Common myeloid progenitor, CD34-positive (primary cell): ENCODE results near the gene IL5RA.

Experiments
- CTCF ChIA-PET: fragments of 350-600 bp; sonication (Branson Sonifier 250); formaldehyde crosslinking; loops from one replicate; lab custom pipeline; 2021; ENCODE audit warnings: antibody characterized with exemption; lab: Charles Lee
- POLR2A ChIA-PET: fragments of 350-600 bp; sonication (Branson Sonifier 250); formaldehyde crosslinking; loops from one replicate; lab custom pipeline; 2021; ENCODE audit warnings: antibody characterized with exemption; lab: Charles Lee
- DNase-seq, 3 donors: peaks; one replicate each; pipeline versions ENCODE4 v3.0.0 to v3.0.0-alpha.2; 2013
- H3K27ac ChIP-seq, 2 experiments: 1 replicate in 1 of 2; 2 replicates in 1 of 2; pipeline ENCODE4 v1.7.0; 2013; ENCODE audit warnings: inconsistent platforms in 2 of 2, low read length in 2 of 2, mild to moderate bottlenecking in 2 of 2, low read depth in 1 of 2, moderate library complexity in 1 of 2; ENCODE audit not compliant: severe bottlenecking in 2 of 2, insufficient read depth in 1 of 2, poor library complexity in 1 of 2
- H3K27me3 ChIP-seq, 5 experiments: replicated peaks in 2 of 5; 1 replicate in 3 of 5; 2 replicates in 2 of 5; pipeline versions ENCODE4 v1.6.1 to v1.7.0; 2013; ENCODE audit warnings: low read length in 4 of 5, mild to moderate bottlenecking in 2 of 5, moderate library complexity in 2 of 5, inconsistent platforms in 1 of 5; ENCODE audit not compliant: insufficient read depth in 5 of 5, control insufficient read depth in 4 of 5
- H3K36me3 ChIP-seq, 4 experiments: 1 replicate in 2 of 4; 2 replicates in 2 of 4; pipeline versions ENCODE4 v1.6.1 to v1.7.0; 2013; ENCODE audit warnings: low read length in 3 of 4, control low read depth in 1 of 4, mild to moderate bottlenecking in 1 of 4; ENCODE audit not compliant: control insufficient read depth in 4 of 4, insufficient read depth in 4 of 4
- H3K4me1 ChIP-seq, 4 experiments: 1 replicate in 3 of 4; 2 replicates in 1 of 4; pipeline versions ENCODE4 v1.6.1 to v1.7.1; 2013; ENCODE audit warnings: low read length in 3 of 4, mild to moderate bottlenecking in 3 of 4, control low read depth in 1 of 4, inconsistent platforms in 1 of 4, moderate library complexity in 1 of 4; ENCODE audit not compliant: control insufficient read depth in 4 of 4, insufficient read depth in 4 of 4; ENCODE audit errors: control extremely low read depth in 1 of 4
- H3K4me3 ChIP-seq, 7 experiments: 1 replicate in 4 of 7; 2 replicates in 3 of 7; pipeline versions ENCODE4 v1.5.1 to v1.7.0; 2013; ENCODE audit warnings: mild to moderate bottlenecking in 7 of 7, low read length in 6 of 7, moderate library complexity in 6 of 7, inconsistent platforms in 2 of 7, low read depth in 2 of 7, control low read depth in 1 of 7; ENCODE audit not compliant: insufficient read depth in 4 of 7, control insufficient read depth in 1 of 7; ENCODE audit errors: extremely low read depth in 1 of 7
- H3K9me3 ChIP-seq, 5 experiments: 1 replicate in 4 of 5; 2 replicates in 1 of 5; pipeline versions ENCODE4 v1.6.1 to v1.7.1; 2013; ENCODE audit warnings: low read length in 4 of 5, mild to moderate bottlenecking in 2 of 5, inconsistent platforms in 1 of 5, low read depth in 1 of 5, moderate library complexity in 1 of 5; ENCODE audit not compliant: control insufficient read depth in 4 of 5, insufficient read depth in 2 of 5; ENCODE audit errors: control extremely low read depth in 1 of 5
- WGBS: methylation state at CpG from one replicate; pipeline ENCODE4 v1.1.5; 2013; ENCODE audit not compliant: insufficient coverage; 5-methylcytosine and 5-hydroxymethylcytosine counted together

IL5RA gene

GRCh38 chr3:3125977-3126376, 15.8 kb upstream of the IL5RA start:
- no peaks in the 10 kb centered on the region for H3K27me3 ChIP-seq
- over 99% methylated on average over 15 of the region's 24 CpGs for WGBS
- H3K27ac ChIP-seq, result peak overlapping the region; percentile 85 to 94
- peaks cover 8 to 18% (median 16%) of the 10 kb centered on the region in 4 experiments for H3K4me1 ChIP-seq
- DNase-seq, result no peak
- peaks cover 0 to 2% (median 0%) of the 10 kb centered on the region in 5 experiments for H3K9me3 ChIP-seq
- peaks cover 9 to 26% (median 17%) of the 10 kb centered on the region in 4 experiments for H3K36me3 ChIP-seq
- CTCF ChIA-PET, result no interaction called here
- POLR2A ChIA-PET, result no interaction called here
- peak overlapping the region in 6 of 7 experiments; percentile 79 to 91 (median 81) for H3K4me3 ChIP-seq

- Histone ChIP-seq H3K9me3 (no peaks in the 10 kb centered on the region), H3K27me3 (no peaks in the 10 kb centered on the region), H3K4me1 (no peaks in the 10 kb centered on the region), H3K36me3 (no peaks in the 10 kb centered on the region), H3K27ac (no peak overlapping the region), H3K4me3 (no peak overlapping the region)
- POLR2A ChIA-PET, result no interaction called here
- WGBS, result 84% methylated on average over 4 of the region's 4 CpGs
- CTCF ChIA-PET, result no interaction called here
- DNase-seq, result peak in 2 of 3 donors; percentile 26 to 28
These were observed 9.2 kb upstream of the IL5RA start for GRCh38 chr3:3119393-3119851.

- no peak overlapping the region for H3K4me3 ChIP-seq
- no peaks in the 10 kb centered on the region for H3K9me3 ChIP-seq
- no peaks in the 10 kb centered on the region for H3K4me1 ChIP-seq
- POLR2A ChIA-PET, result no interaction called here
- CTCF ChIA-PET, result no interaction called here
- no peak for DNase-seq
- H3K27me3 ChIP-seq, result no peaks in the 10 kb centered on the region
- no peak overlapping the region for H3K27ac ChIP-seq
- no peaks in the 10 kb centered on the region for H3K36me3 ChIP-seq
- no CpG with 5 or more reads among the region's 2 CpGs for WGBS
These were observed 7.5 kb upstream of the IL5RA start for GRCh38 chr3:3117651-3118050.

- POLR2A ChIA-PET, result no interaction called here
- Histone ChIP-seq H3K27ac (no peak overlapping the region), H3K27me3 (no peaks in the 10 kb centered on the region), H3K4me1 (peaks cover 0 to 2% (median 0%) of the 10 kb centered on the region in 4 experiments), H3K4me3 (no peak overlapping the region), H3K36me3 (no peaks in the 10 kb centered on the region), H3K9me3 (no peaks in the 10 kb centered on the region)
- no peak for DNase-seq
- WGBS, result 100% methylated on average over 1 of the region's 4 CpGs
- CTCF ChIA-PET, result no interaction called here
These were observed 3.0 kb upstream of the IL5RA start for GRCh38 chr3:3113042-3113709.

GRCh38 chr3:3110749-3111361, 681 bp upstream of the IL5RA start:
- H3K27ac ChIP-seq, result no peak overlapping the region
- no peaks in the 10 kb centered on the region for H3K27me3 ChIP-seq
- H3K4me1 ChIP-seq, result peaks cover 0 to 2% (median 0%) of the 10 kb centered on the region in 4 experiments
- no peaks in the 10 kb centered on the region for H3K9me3 ChIP-seq
- H3K36me3 ChIP-seq, result no peaks in the 10 kb centered on the region
- POLR2A ChIA-PET, result no interaction called here
- CTCF ChIA-PET, result no interaction called here
- DNase-seq, result peak in 2 of 3 donors; percentile 45 to 61
- 55% methylated on average over 5 of the region's 7 CpGs for WGBS
- no peak overlapping the region for H3K4me3 ChIP-seq

GRCh38 chr3:3109407-3110298, 521 bp downstream of the IL5RA start:
- peak overlapping the region in 1 of 7 experiments; percentile 10 for H3K4me3 ChIP-seq
- H3K27me3 ChIP-seq, result no peaks in the 10 kb centered on the region
- H3K36me3 ChIP-seq, result no peaks in the 10 kb centered on the region
- peaks cover 0 to 2% (median 0%) of the 10 kb centered on the region in 4 experiments for H3K4me1 ChIP-seq
- H3K9me3 ChIP-seq, result no peaks in the 10 kb centered on the region
- peak overlapping the region; percentile 40 to 71 for H3K27ac ChIP-seq
- DNase-seq, result peak in 2 of 3 donors; percentile 9 to 48
- ChIA-PET CTCF (no interaction called here), POLR2A (no interaction called here)
- 88% methylated on average over 6 of the region's 11 CpGs for WGBS
